H9 (cell line): Measurements from ENCODE around the gene SLC17A2. TPM values are rescaled to one million over a fixed set of nuclear protein-coding genes. Genes with fewer than 3 reads are reported as not detected.

ENCODE experiments used
- DNase-seq: peaks from one replicate; pipeline ENCODE4 v3.0.0-alpha.2; 2017
- H2AFZ ChIP-seq: one replicate; pipeline ENCODE4 v1.6.1; 2013; ENCODE audit warnings: mild to moderate bottlenecking, low read length, control low read depth, moderate library complexity
- H2AK5ac ChIP-seq: 2 replicates; pipeline ENCODE4 v1.6.1; 2013; ENCODE audit warnings: low read length, control low read depth, mixed read lengths; ENCODE audit not compliant: insufficient read length
- H2BK120ac ChIP-seq: one replicate; pipeline ENCODE4 v1.6.1; 2013; ENCODE audit warnings: low read depth, mild to moderate bottlenecking, low read length, control low read depth, inconsistent platforms; ENCODE audit not compliant: poor library complexity, severe bottlenecking
- H2BK12ac ChIP-seq: 2 replicates; pipeline ENCODE4 v1.6.1; 2013; ENCODE audit warnings: low read length, control low read depth, mixed read lengths, low read depth; ENCODE audit not compliant: insufficient read length
- H2BK15ac ChIP-seq: 2 replicates; pipeline ENCODE4 v1.6.1; 2013; ENCODE audit warnings: low read depth, low read length, control low read depth
- H2BK20ac ChIP-seq: one replicate; pipeline ENCODE4 v1.6.1; 2013; ENCODE audit warnings: low read depth, mild to moderate bottlenecking, low read length, control low read depth, inconsistent platforms; ENCODE audit not compliant: poor library complexity, severe bottlenecking
- H2BK5ac ChIP-seq: 2 replicates; pipeline ENCODE4 v1.6.1; 2013; ENCODE audit warnings: low read length, control low read depth, mixed read lengths; ENCODE audit not compliant: insufficient read length
- H3K14ac ChIP-seq: 2 replicates; pipeline ENCODE4 v1.6.1; 2013; ENCODE audit warnings: low read length, control low read depth; ENCODE audit not compliant: insufficient read depth
- H3K18ac ChIP-seq: 2 replicates; pipeline ENCODE4 v1.6.1; 2013; ENCODE audit warnings: low read depth, mild to moderate bottlenecking, mixed read lengths, low read length, control low read depth; ENCODE audit not compliant: insufficient read length
- H3K23ac ChIP-seq: 2 replicates; pipeline ENCODE4 v1.6.1; 2013; ENCODE audit warnings: low read length, control low read depth, mixed read lengths, low read depth; ENCODE audit not compliant: insufficient read length
- H3K23me2 ChIP-seq: 2 replicates; pipeline ENCODE4 v1.6.1; 2013; ENCODE audit warnings: low read depth, mild to moderate bottlenecking, mixed read lengths, low read length, control low read depth; ENCODE audit not compliant: insufficient read length, poor library complexity, severe bottlenecking
- H3K27ac ChIP-seq: 2 replicates; pipeline ENCODE4 v1.5.1; 2013; ENCODE audit warnings: low read length, control low read depth, mixed read lengths, low read depth; ENCODE audit not compliant: insufficient read length
- H3K27me3 ChIP-seq: 2 replicates; pipeline ENCODE4 v1.6.1; 2013; ENCODE audit warnings: low read length, control low read depth, inconsistent platforms; ENCODE audit not compliant: insufficient read depth
- H3K4ac ChIP-seq: 2 replicates; pipeline ENCODE4 v1.6.1; 2013; ENCODE audit warnings: low read depth, mild to moderate bottlenecking, control low read depth, inconsistent platforms, low read length, moderate library complexity
- H3K4me1 ChIP-seq: 2 replicates; pipeline ENCODE4 v1.6.1; 2013; ENCODE audit warnings: low read length, control low read depth, inconsistent platforms; ENCODE audit not compliant: insufficient read depth
- H3K4me2 ChIP-seq: 2 replicates; pipeline ENCODE4 v1.6.1; 2013; ENCODE audit warnings: low read length, control low read depth, mixed read lengths; ENCODE audit not compliant: insufficient read length, insufficient read depth
- H3K56ac ChIP-seq: 2 replicates; pipeline ENCODE4 v1.6.1; 2013; ENCODE audit warnings: low read depth, mild to moderate bottlenecking, mixed read lengths, low read length, control low read depth; ENCODE audit not compliant: insufficient read length
- H3K79me1 ChIP-seq: 2 replicates; pipeline ENCODE4 v1.6.1; 2013; ENCODE audit warnings: low read depth, mild to moderate bottlenecking, moderate library complexity, low read length, control low read depth, inconsistent platforms; ENCODE audit not compliant: insufficient read depth, poor library complexity, severe bottlenecking
- H3K79me2 ChIP-seq: 2 replicates; pipeline ENCODE4 v1.6.1; 2013; ENCODE audit warnings: low read length, control low read depth, inconsistent platforms; ENCODE audit not compliant: insufficient read depth
- H3K9ac ChIP-seq: 2 replicates; pipeline ENCODE4 v1.6.1; 2013; ENCODE audit warnings: low read length, control low read depth, mixed read lengths; ENCODE audit not compliant: insufficient read length; ENCODE audit errors: extremely low read depth
- H3K9me3 ChIP-seq: one replicate; pipeline ENCODE4 v1.6.1; 2013; ENCODE audit warnings: low read depth, low read length, inconsistent platforms; ENCODE audit not compliant: control insufficient read depth
- H3T11ph ChIP-seq: one replicate; pipeline ENCODE4 v1.6.1; 2013; ENCODE audit warnings: mild to moderate bottlenecking, low read length, control low read depth, inconsistent platforms
- H4K20me1 ChIP-seq: one replicate; pipeline ENCODE4 v1.6.1; 2013; ENCODE audit not compliant: control insufficient read depth, insufficient read length, insufficient read depth
- H4K5ac ChIP-seq: 2 replicates; pipeline ENCODE4 v1.6.1; 2013; ENCODE audit warnings: low read depth, mild to moderate bottlenecking, mixed read lengths, low read length, control low read depth; ENCODE audit not compliant: insufficient read length
- H4K8ac ChIP-seq: replicated peaks from 2 replicates; pipeline ENCODE4 v1.6.1; 2013; ENCODE audit warnings: low read length, control low read depth, mixed read lengths, low read depth; ENCODE audit not compliant: insufficient read length
- H4K91ac ChIP-seq: 2 replicates; pipeline ENCODE4 v1.6.1; 2013; ENCODE audit warnings: low read depth, mild to moderate bottlenecking, moderate library complexity, mixed read lengths, low read length, control low read depth; ENCODE audit not compliant: insufficient read length
- H3K27ac Mint-ChIP-seq, 3 experiments: 2 replicates in 2 of 3; 3 replicates in 1 of 3; pipeline ENCODE4 v1.8.0; 2020 to 2021; ENCODE audit warnings: mixed read lengths in 3 of 3, mild to moderate bottlenecking in 1 of 3, moderate library complexity in 1 of 3
- H3K27me3 Mint-ChIP-seq: 2 replicates; pipeline ENCODE4 v1.8.0; 2021; ENCODE audit warnings: low read depth, mild to moderate bottlenecking, moderate library complexity, mixed read lengths
- H3K36me3 Mint-ChIP-seq, 3 experiments: 2 replicates in 2 of 3; 3 replicates in 1 of 3; pipeline ENCODE4 v1.8.0; 2020 to 2021; ENCODE audit warnings: low read depth in 3 of 3, mixed read lengths in 3 of 3; ENCODE audit not compliant: insufficient read depth in 1 of 3
- H3K4me1 Mint-ChIP-seq, 2 experiments: 2 replicates each; pipeline ENCODE4 v1.8.0; 2020; ENCODE audit warnings: mixed read lengths in 2 of 2
- H3K4me3 Mint-ChIP-seq, 2 experiments: 2 replicates in 1 of 2; 3 replicates in 1 of 2; pipeline ENCODE4 v1.8.0; 2020 to 2021; ENCODE audit warnings: mild to moderate bottlenecking in 2 of 2, mixed read lengths in 2 of 2, moderate library complexity in 1 of 2
- H3K9me3 Mint-ChIP-seq, 2 experiments: 2 replicates in 1 of 2; 3 replicates in 1 of 2; pipeline ENCODE4 v1.8.0; 2020; ENCODE audit warnings: mild to moderate bottlenecking in 2 of 2, mixed read lengths in 2 of 2, moderate library complexity in 1 of 2
- CTCF ChIP-seq: fragments of 200-600 bp; sonication (generic); conservative IDR thresholded peaks from 3 replicates; pipeline ENCODE4 v1.8.0; 2021; ENCODE audit warnings: antibody characterized with exemption, mild to moderate bottlenecking
- WGBS: extraction: QIAGEN DNeasy Blood & Tissue Kit; methylation state at CpG from one replicate; pipeline ENCODE4 v1.1.7; 2013; ENCODE audit warnings: missing lambda C conversion rate, low lambda C conversion rate, mixed read lengths; ENCODE audit not compliant: insufficient read length; ENCODE audit errors: extremely low coverage; 5-methylcytosine and 5-hydroxymethylcytosine counted together
- total RNA-seq: library from RNA; stranded (reverse); gene quantifications from 2 replicates; pipeline ENCODE4 v1.2.1, GENCODE V29; 2021

The SLC17A2 gene
- total RNA-seq, 1 experiment from 2014 or later, result not detected

GRCh38 chr6:25934735-25935313 lies 4.3 kb upstream of the SLC17A2 start:
- Histone ChIP-seq H3K4me1 (no peaks in the 10 kb centered on the region), H4K5ac (no peak overlapping the region), H3K9me3 (no peaks in the 10 kb centered on the region), H3K14ac (no peak overlapping the region), H3K56ac (no peak overlapping the region), H3K9ac (no peak overlapping the region), H3K4ac (no peak overlapping the region), H2BK12ac (no peak overlapping the region), H2AK5ac (no peak overlapping the region), H3K23me2 (no peaks in the 10 kb centered on the region), H2BK5ac (no peak overlapping the region), H3K27me3 (no peaks in the 10 kb centered on the region), H4K91ac (no peak overlapping the region), H3T11ph (no peak overlapping the region), H3K27ac (no peak overlapping the region), H3K18ac (no peak overlapping the region), H2BK20ac (no peak overlapping the region), H2AFZ (no peak overlapping the region), H3K23ac (no peak overlapping the region), H3K79me1 (no peaks in the 10 kb centered on the region), H3K79me2 (no peaks in the 10 kb centered on the region), H3K4me2 (no peak overlapping the region), H2BK15ac (no peak overlapping the region), H2BK120ac (no peak overlapping the region), H4K20me1 (no peaks in the 10 kb centered on the region), H4K8ac (no peak overlapping the region)
- no peak for DNase-seq
- no peak overlapping the region for H3K4me3 Mint-ChIP-seq
- no peaks in the 10 kb centered on the region; the same call in 1 of the 2 replicates for H3K27me3 Mint-ChIP-seq
- no peaks in the 10 kb centered on the region for H3K4me1 Mint-ChIP-seq
- no peaks in the 10 kb centered on the region for H3K36me3 Mint-ChIP-seq
- no peak for TF ChIP-seq CTCF
- H3K9me3 Mint-ChIP-seq, result no peaks in the 10 kb centered on the region
- no CpG with 5 or more reads among the region's 3 CpGs for WGBS
- no peak overlapping the region for H3K27ac Mint-ChIP-seq
